HEK293 (cell line): ENCODE data around the gene CANT1.

ENCODE experiments used
- CTCF ChIA-PET: fragments of 350-600 bp; formaldehyde crosslinking; extraction: SDS; loops from one replicate; lab custom pipeline; 2021; ENCODE audit warnings: antibody characterized with exemption; lab: Yijun Ruan, JAX
- POLR2A ChIA-PET: fragments of 300-600 bp; formaldehyde crosslinking; extraction: SDS; loops from one replicate; lab custom pipeline; 2020; ENCODE audit warnings: antibody characterized with exemption, inconsistent platforms; lab: Yijun Ruan, JAX
- H3K27ac ChIP-seq: fragments of 200-500 bp; sonication (Bioruptor generic); 2 replicates; pipeline ENCODE4 v1.5.1; 2014; ENCODE audit warnings: low read depth, low read length, control low read depth, inconsistent platforms; ENCODE audit errors: extremely low read depth
- H3K36me3 ChIP-seq, 2 experiments: fragments of 200-500 bp in 1 of 2; sonication (Bioruptor generic) in 1 of 2; 1 replicate in 1 of 2; 2 replicates in 1 of 2; pipeline ENCODE4 v1.5.1; 2014 to 2017; ENCODE audit warnings: inconsistent platforms in 2 of 2, low read length in 2 of 2; ENCODE audit not compliant: control insufficient read depth in 2 of 2, insufficient read depth in 1 of 2
- H3K4me1 ChIP-seq: fragments of 200-500 bp; sonication (Bioruptor generic); 2 replicates; pipeline ENCODE4 v1.5.1; 2014; ENCODE audit warnings: mild to moderate bottlenecking, low read length, inconsistent platforms; ENCODE audit not compliant: control insufficient read depth, insufficient read depth
- H3K4me3 ChIP-seq: 2 replicates; pipeline ENCODE4 v1.5.1; 2011; ENCODE audit warnings: low read depth, mild to moderate bottlenecking, control low read depth, low read length, moderate library complexity
- H3K9me3 ChIP-seq: fragments of 200-500 bp; sonication (Bioruptor generic); 2 replicates; pipeline ENCODE4 v1.5.1; 2014; ENCODE audit warnings: low read depth, low read length, inconsistent platforms; ENCODE audit not compliant: control insufficient read depth, insufficient read depth
- EGR2 ChIP-seq: fragments of 450-650 bp; formaldehyde crosslinking; IDR thresholded peaks from 2 replicates; pipeline ENCODE4 v1.5.1; 2016; ENCODE audit warnings: low read depth, missing biosample characterization, missing genetic modification characterization
- GLIS1 ChIP-seq: fragments of 450-650 bp; formaldehyde crosslinking; IDR thresholded peaks from 2 replicates; pipeline ENCODE4 v1.5.1; 2016; ENCODE audit warnings: missing biosample characterization, missing genetic modification characterization
- KLF10 ChIP-seq: fragments of 450-650 bp; IDR thresholded peaks from 2 replicates; pipeline ENCODE4 v1.5.1; 2018; ENCODE audit warnings: missing biosample characterization, mild to moderate bottlenecking, missing genetic modification characterization
- KLF17 ChIP-seq: fragments of 450-650 bp; formaldehyde crosslinking; IDR thresholded peaks from 2 replicates; pipeline ENCODE4 v1.5.1; 2016; ENCODE audit warnings: missing biosample characterization, missing genetic modification characterization
- SP2 ChIP-seq: fragments of 450-650 bp; formaldehyde crosslinking; IDR thresholded peaks from 2 replicates; pipeline ENCODE4 v1.5.1; 2016; ENCODE audit warnings: missing biosample characterization, missing genetic modification characterization
- ZBTB1 ChIP-seq: fragments of 450-650 bp; formaldehyde crosslinking; IDR thresholded peaks from 2 replicates; pipeline ENCODE4 v1.5.1; 2016; ENCODE audit warnings: missing biosample characterization, missing genetic modification characterization
- ZBTB48 ChIP-seq: fragments of 450-650 bp; formaldehyde crosslinking; IDR thresholded peaks from 2 replicates; pipeline ENCODE4 v1.5.1; 2016; ENCODE audit warnings: missing biosample characterization, missing genetic modification characterization
- ZFHX2 ChIP-seq: fragments of 450-650 bp; formaldehyde crosslinking; conservative IDR thresholded peaks from 2 replicates; pipeline ENCODE4 v1.5.1; 2016; ENCODE audit warnings: missing biosample characterization, missing genetic modification characterization
- ZNF157 ChIP-seq: fragments of 450-650 bp; formaldehyde crosslinking; IDR thresholded peaks from 2 replicates; pipeline ENCODE4 v1.5.1; 2016; ENCODE audit warnings: missing biosample characterization, missing genetic modification characterization
- ZNF366 ChIP-seq: fragments of 450-650 bp; formaldehyde crosslinking; conservative IDR thresholded peaks from 2 replicates; pipeline ENCODE4 v1.5.1; 2016; ENCODE audit warnings: missing biosample characterization, missing genetic modification characterization
- ZNF449 ChIP-seq: fragments of 450-650 bp; formaldehyde crosslinking; IDR thresholded peaks from 2 replicates; pipeline ENCODE4 v1.5.1; 2017; ENCODE audit warnings: missing biosample characterization, mild to moderate bottlenecking, missing genetic modification characterization, moderate library complexity
- ZNF571 ChIP-seq: fragments of 450-650 bp; formaldehyde crosslinking; IDR thresholded peaks from 2 replicates; pipeline ENCODE4 v1.5.0; 2017; ENCODE audit warnings: missing biosample characterization, missing genetic modification characterization
- ZNF600 ChIP-seq: fragments of 450-650 bp; formaldehyde crosslinking; IDR thresholded peaks from 2 replicates; pipeline ENCODE4 v1.5.1; 2016; ENCODE audit warnings: missing biosample characterization, missing genetic modification characterization
- TF ChIP-seq, protein P1 (sequence below): fragments of 450-650 bp; formaldehyde crosslinking; IDR thresholded peaks from 2 replicates; pipeline ENCODE4 v1.5.1; 2016; ENCODE audit warnings: missing biosample characterization, missing genetic modification characterization
- TF ChIP-seq, protein P2 (sequence below): fragments of 450-650 bp; IDR thresholded peaks from 2 replicates; pipeline ENCODE4 v1.5.1; 2018; ENCODE audit warnings: missing biosample characterization, missing genetic modification characterization

Gene CANT1

DNA sequence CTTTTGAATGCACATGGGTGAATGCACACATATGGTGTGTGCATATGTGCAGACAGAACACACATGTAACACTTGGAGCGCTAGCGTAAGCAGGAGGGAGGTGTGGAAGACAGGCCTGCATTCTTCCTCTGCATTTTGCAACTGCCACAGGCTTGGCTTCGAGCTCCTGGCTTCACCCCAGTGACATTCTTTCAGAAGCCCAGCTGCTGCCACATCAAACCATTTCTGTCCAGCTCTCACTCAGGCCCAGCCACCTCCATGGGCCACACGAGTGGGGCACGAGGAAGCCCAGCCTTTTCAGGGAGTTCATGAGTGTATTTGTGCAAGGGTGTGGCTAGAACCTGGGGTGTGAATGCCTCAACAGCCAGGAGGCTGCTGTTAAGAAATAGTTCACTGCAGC, 48.6 kb downstream of the CANT1 start (continued):
- no peak for TF ChIP-seq SP2 (tag by site-specific recombination)

DNA sequence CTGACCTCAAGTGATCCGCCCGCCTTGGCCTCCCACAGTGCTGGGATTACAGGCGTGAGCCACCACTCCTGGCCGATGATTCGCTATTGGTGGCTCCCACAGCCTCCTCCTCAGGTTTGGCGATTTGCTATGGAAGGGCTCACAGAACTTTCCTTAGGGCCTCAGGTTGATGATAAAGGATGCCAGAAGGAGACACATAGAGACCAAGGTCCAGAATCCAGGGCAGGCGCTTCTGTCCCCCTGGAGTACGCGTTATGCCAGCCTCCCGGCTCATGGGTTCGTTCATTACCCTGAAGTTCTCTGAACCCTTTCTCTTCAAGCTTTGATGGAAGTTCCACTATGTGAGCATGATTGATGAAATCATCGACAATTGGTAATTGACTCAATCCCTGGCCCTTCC, 49.8 kb downstream of the CANT1 start:
- Histone ChIP-seq H3K36me3 (no peaks in the 10 kb centered on the region), H3K4me3 (no peak overlapping the region), H3K4me1 (no peaks in the 10 kb centered on the region), H3K9me3 (no peaks in the 10 kb centered on the region), H3K27ac (no peak overlapping the region)
- POLR2A ChIA-PET: no interaction called here
- TF ChIP-seq EGR2 (peak; percentile 37; the same call in 1 of the 2 replicates), KLF10 (tag by site-specific recombination) (no peak), ZNF571 (tag by site-specific recombination) (no peak), ZFHX2 (peak; percentile 22; the same call in 1 of the 2 replicates), ZBTB1 (tag by site-specific recombination) (no peak), ZNF449 (tag by site-specific recombination) (no peak), SP2 (tag by site-specific recombination) (no peak), ZNF157 (no peak)
- CTCF ChIA-PET: interaction anchor here (0.5 to 6.8 kb wide), 5 partner anchors 12 to 107 kb away, joined by 3 to 58 read pairs (median 4); no protein-coding TSS in a partner anchor

- POLR2A ChIA-PET: interaction anchor here (0.6 kb wide), 1 partner anchor 240 kb away, joined by 3 read pairs; no protein-coding TSS in a partner anchor
- TF ChIP-seq, protein P1, sequence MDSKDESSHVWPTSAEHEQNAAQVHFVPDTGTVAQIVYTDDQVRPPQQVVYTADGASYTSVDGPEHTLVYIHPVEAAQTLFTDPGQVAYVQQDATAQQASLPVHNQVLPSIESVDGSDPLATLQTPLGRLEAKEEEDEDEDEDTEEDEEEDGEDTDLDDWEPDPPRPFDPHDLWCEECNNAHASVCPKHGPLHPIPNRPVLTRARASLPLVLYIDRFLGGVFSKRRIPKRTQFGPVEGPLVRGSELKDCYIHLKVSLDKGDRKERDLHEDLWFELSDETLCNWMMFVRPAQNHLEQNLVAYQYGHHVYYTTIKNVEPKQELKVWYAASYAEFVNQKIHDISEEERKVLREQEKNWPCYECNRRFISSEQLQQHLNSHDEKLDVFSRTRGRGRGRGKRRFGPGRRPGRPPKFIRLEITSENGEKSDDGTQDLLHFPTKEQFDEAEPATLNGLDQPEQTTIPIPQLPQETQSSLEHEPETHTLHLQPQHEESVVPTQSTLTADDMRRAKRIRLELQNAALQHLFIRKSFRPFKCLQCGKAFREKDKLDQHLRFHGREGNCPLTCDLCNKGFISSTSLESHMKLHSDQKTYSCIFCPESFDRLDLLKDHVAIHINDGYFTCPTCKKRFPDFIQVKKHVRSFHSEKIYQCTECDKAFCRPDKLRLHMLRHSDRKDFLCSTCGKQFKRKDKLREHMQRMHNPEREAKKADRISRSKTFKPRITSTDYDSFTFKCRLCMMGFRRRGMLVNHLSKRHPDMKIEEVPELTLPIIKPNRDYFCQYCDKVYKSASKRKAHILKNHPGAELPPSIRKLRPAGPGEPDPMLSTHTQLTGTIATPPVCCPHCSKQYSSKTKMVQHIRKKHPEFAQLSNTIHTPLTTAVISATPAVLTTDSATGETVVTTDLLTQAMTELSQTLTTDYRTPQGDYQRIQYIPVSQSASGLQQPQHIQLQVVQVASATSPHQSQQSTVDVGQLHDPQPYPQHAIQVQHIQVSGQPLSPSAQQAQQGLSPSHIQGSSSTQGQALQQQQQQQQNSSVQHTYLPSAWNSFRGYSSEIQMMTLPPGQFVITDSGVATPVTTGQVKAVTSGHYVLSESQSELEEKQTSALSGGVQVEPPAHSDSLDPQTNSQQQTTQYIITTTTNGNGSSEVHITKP (tag by site-specific recombination): peak; percentile 23; the same call in 1 of the 2 replicates
- TF ChIP-seq, protein P2, sequence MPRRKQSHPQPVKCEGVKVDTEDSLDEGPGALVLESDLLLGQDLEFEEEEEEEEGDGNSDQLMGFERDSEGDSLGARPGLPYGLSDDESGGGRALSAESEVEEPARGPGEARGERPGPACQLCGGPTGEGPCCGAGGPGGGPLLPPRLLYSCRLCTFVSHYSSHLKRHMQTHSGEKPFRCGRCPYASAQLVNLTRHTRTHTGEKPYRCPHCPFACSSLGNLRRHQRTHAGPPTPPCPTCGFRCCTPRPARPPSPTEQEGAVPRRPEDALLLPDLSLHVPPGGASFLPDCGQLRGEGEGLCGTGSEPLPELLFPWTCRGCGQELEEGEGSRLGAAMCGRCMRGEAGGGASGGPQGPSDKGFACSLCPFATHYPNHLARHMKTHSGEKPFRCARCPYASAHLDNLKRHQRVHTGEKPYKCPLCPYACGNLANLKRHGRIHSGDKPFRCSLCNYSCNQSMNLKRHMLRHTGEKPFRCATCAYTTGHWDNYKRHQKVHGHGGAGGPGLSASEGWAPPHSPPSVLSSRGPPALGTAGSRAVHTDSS (tag by site-specific recombination): no peak
- TF ChIP-seq ZNF600 (tag by site-specific recombination) (0 out of 2 replicates have a peak, but pooled peaks have one; percentile 40), ZFHX2 (0 out of 2 replicates have a peak, but pooled peaks have one; percentile 31), GLIS1 (tag by site-specific recombination) (peak; percentile 43), KLF17 (tag by site-specific recombination) (0 out of 2 replicates have a peak, but pooled peaks have one; percentile 29), ZBTB48 (tag by site-specific recombination) (no peak), EGR2 (peak; percentile 59), ZNF366 (tag by site-specific recombination) (0 out of 2 replicates have a peak, but pooled peaks have one; percentile 25)
- H3K9me3 ChIP-seq: no peaks in the 10 kb centered on the region
- H3K4me3 ChIP-seq: no peak overlapping the region
- H3K36me3 ChIP-seq: no peaks in the 10 kb centered on the region
- CTCF ChIA-PET: interaction anchor here (0.6 to 6.8 kb wide), 3 partner anchors 13 to 116 kb away, joined by 3 to 58 read pairs (median 3); no protein-coding TSS in a partner anchor
- H3K4me1 ChIP-seq: no peaks in the 10 kb centered on the region
- no peak overlapping the region for H3K27ac ChIP-seq
These were observed 50.9 kb downstream of the CANT1 start for GRCh38 chr17:78958641-78959127.
